ENCODE results near the gene DUSP8. TPM values are rescaled to one million over a fixed set of nuclear protein-coding genes. Genes with fewer than 3 reads are reported as not detected.

DUSP8 gene
- total RNA-seq, 2 donors from 2014 or later, result 2.8 to 5.1 TPM

DNA sequence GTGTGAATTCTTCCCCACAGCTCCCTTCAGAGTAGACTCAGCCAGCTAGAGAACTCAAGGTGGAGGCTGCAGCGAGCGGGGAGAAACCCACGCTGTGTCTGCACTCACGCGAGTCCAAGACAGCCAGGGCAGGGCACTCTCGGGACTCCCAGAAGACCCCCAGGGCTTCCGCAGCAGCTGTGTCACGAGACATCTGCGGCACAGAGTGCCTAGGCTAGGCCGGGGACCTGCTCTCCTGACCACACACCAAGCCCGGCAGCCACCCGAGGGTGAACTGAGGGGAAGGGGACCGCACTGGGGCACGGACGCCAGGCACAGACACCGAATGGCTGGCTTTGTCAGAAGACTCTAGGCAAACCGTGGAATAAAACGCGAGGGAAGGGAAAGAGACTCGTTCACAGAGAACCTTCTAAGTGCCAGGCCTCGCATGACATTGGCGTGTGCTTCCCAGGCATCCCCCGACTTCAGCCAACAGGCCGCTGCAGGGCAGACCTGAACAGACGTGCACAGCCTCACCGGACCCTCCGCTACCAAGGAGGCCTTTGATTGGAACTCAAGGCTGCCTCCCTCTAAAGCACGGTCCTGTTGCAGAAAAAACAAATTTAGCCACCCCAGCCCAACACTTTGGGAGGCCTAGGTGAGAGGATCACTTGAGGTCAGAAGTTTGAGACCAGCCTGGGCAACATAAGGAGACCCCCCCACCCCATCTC, 67.3 kb downstream of the DUSP8 start:
- no peak for DNase-seq
- no peak for ATAC-seq (replicated peaks in 1 of 2)
- Mint-ChIP-seq H3K4me3 (no peak overlapping the region), H3K36me3 (ENCODE audit: insufficient read depth in 2 of 2) (peaks cover 0 to 2% of the 10 kb centered on the region in 2 donors), H3K9me3 (no peaks in the 10 kb centered on the region), H3K27me3 (ENCODE audit: low read depth) (no peaks in the 10 kb centered on the region), H3K4me1 (ENCODE audit: low read depth) (peaks cover 6% of the 10 kb centered on the region), H3K27ac (no peak overlapping the region)

DNA sequence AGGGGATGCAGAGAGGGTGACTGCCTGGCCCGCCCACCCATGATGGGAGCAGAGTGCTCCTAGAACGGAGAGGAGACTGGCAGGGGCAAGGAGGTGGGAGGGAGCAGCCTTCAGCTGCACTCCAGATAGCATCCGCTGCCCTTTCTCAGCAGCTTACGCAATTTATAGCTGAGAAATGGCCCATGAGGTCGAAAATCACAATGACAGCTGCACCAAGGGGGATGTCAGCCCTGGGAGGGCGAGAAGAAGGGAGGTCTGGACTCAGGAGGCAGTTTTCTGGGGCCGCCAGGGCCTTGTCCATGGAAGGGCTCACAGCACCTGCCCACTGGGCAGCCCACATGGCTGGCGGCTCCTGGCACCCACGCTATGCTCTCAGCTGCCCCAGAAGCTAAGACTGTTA, 67.9 kb downstream of the DUSP8 start:
- DNase-seq, result no peak
- Mint-ChIP-seq H3K27me3 (ENCODE audit: low read depth) (no peaks in the 10 kb centered on the region), H3K9me3 (no peaks in the 10 kb centered on the region), H3K36me3 (ENCODE audit: insufficient read depth in 2 of 2) (peaks cover 0 to 2% of the 10 kb centered on the region in 2 donors), H3K4me1 (ENCODE audit: low read depth) (peaks cover 6% of the 10 kb centered on the region), H3K27ac (no peak overlapping the region), H3K4me3 (no peak overlapping the region)
- no peak for ATAC-seq (replicated peaks in 1 of 2)

Other genes with a start within 250 kb of the DUSP8 start
- gene BRSK2, start 182.3 kb downstream of the DUSP8 start, total RNA-seq, result under 1 TPM; 0.51 to 0.84 TPM
- gene MOB2, start 85.5 kb downstream of the DUSP8 start, total RNA-seq, result 10 to 100 TPM; 30.7 to 31.0 TPM
- gene KRTAP5-1, start 13.0 kb upstream of the DUSP8 start, total RNA-seq, result not detected
- gene KRTAP5-2, start 26.0 kb upstream of the DUSP8 start, total RNA-seq, result not detected
- not detected for gene KRTAP5-3, start 36.2 kb upstream of the DUSP8 start, total RNA-seq
- not detected for gene KRTAP5-4, start 49.9 kb upstream of the DUSP8 start, total RNA-seq
- not detected for gene KRTAP5-5, start 57.5 kb upstream of the DUSP8 start, total RNA-seq
- gene KRTAP5-6, start 124.9 kb upstream of the DUSP8 start, total RNA-seq, result not detected
- gene IFITM10, start 178.3 kb upstream of the DUSP8 start, total RNA-seq, result 1 to 10 TPM in 1 of 2 donors, under 1 TPM in 1; 0.91 to 1.5 TPM
- 10 to 100 TPM; 56.2 to 66.9 TPM for gene CTSD, start 191.7 kb upstream of the DUSP8 start, total RNA-seq

Measured in activated T-cell treated with anti-CD3 and anti-CD28 coated beads, Interleukin-2, amount 50 U/mL, for 72 hours (primary cell).